Mesenchymal stem cell (in vitro differentiated cells and primary cell): Measurements from ENCODE around the gene H2AZ2.

ENCODE experiments used
- DNase-seq: peaks from one replicate; pipeline ENCODE4 v3.0.0-alpha.2; 2013
- H2AFZ ChIP-seq: one replicate; pipeline ENCODE4 v1.6.1; 2013; ENCODE audit warnings: low read depth, mild to moderate bottlenecking, control low read depth, inconsistent platforms, low read length, moderate library complexity
- H2AK5ac ChIP-seq: 2 replicates; pipeline ENCODE4 v1.6.1; 2013; ENCODE audit warnings: low read length, moderate library complexity, mild to moderate bottlenecking, inconsistent platforms; ENCODE audit not compliant: severe bottlenecking
- H2BK120ac ChIP-seq: one replicate; pipeline ENCODE4 v1.6.1; 2013; ENCODE audit warnings: low read depth, mild to moderate bottlenecking, inconsistent platforms, low read length, moderate library complexity
- H2BK12ac ChIP-seq, 2 experiments: one replicate each; pipeline ENCODE4 v1.6.1; 2013; ENCODE audit warnings: inconsistent platforms in 2 of 2, low read length in 2 of 2, mild to moderate bottlenecking in 2 of 2, moderate library complexity in 2 of 2, control low read depth in 1 of 2
- H2BK15ac ChIP-seq: one replicate; pipeline ENCODE4 v1.6.1; 2013; ENCODE audit warnings: mild to moderate bottlenecking, low read depth, inconsistent platforms; ENCODE audit not compliant: poor library complexity, severe bottlenecking
- H2BK5ac ChIP-seq: 2 replicates; pipeline ENCODE4 v1.6.1; 2013; ENCODE audit warnings: low read depth, mild to moderate bottlenecking, low read length, control low read depth, inconsistent platforms; ENCODE audit not compliant: poor library complexity, severe bottlenecking
- H3K14ac ChIP-seq, 2 experiments: one replicate each; pipeline ENCODE4 v1.6.1; 2013; ENCODE audit warnings: inconsistent platforms in 2 of 2, low read length in 2 of 2, control low read depth in 1 of 2, mild to moderate bottlenecking in 1 of 2, moderate library complexity in 1 of 2
- H3K18ac ChIP-seq, 2 experiments: one replicate each; pipeline ENCODE4 v1.6.1; 2013; ENCODE audit warnings: inconsistent platforms in 2 of 2, low read length in 2 of 2, control low read depth in 1 of 2, low read depth in 1 of 2, mild to moderate bottlenecking in 1 of 2
- H3K23ac ChIP-seq, 2 experiments: one replicate each; pipeline ENCODE4 v1.6.1; 2013; ENCODE audit warnings: inconsistent platforms in 2 of 2, low read length in 2 of 2, mild to moderate bottlenecking in 2 of 2, moderate library complexity in 2 of 2, control low read depth in 1 of 2
- H3K27ac ChIP-seq: 2 replicates; pipeline ENCODE4 v1.5.1; 2013; ENCODE audit warnings: mild to moderate bottlenecking, moderate library complexity, low read length, control low read depth, inconsistent platforms; ENCODE audit not compliant: poor library complexity, severe bottlenecking
- H3K27me3 ChIP-seq, 2 experiments: 2 replicates each; pipeline versions ENCODE4 v1.6.1 to v1.7.0; 2013; ENCODE audit warnings: low read length in 2 of 2, mild to moderate bottlenecking in 2 of 2, moderate library complexity in 2 of 2, control low read depth in 1 of 2, inconsistent platforms in 1 of 2; ENCODE audit not compliant: control insufficient read depth in 1 of 2, insufficient read depth in 1 of 2
- H3K36me3 ChIP-seq, 2 experiments: 2 replicates each; pipeline versions ENCODE4 v1.6.1 to v1.7.0; 2013; ENCODE audit warnings: low read length in 2 of 2, control low read depth in 1 of 2, inconsistent platforms in 1 of 2, low read depth in 1 of 2, mild to moderate bottlenecking in 1 of 2; ENCODE audit not compliant: insufficient read depth in 2 of 2, control insufficient read depth in 1 of 2
- H3K4ac ChIP-seq, 2 experiments: one replicate each; pipeline ENCODE4 v1.6.1; 2013; ENCODE audit warnings: inconsistent platforms in 2 of 2, low read length in 2 of 2, mild to moderate bottlenecking in 2 of 2, moderate library complexity in 2 of 2, control low read depth in 1 of 2, low read depth in 1 of 2
- H3K4me1 ChIP-seq: 2 replicates; pipeline ENCODE4 v1.6.1; 2013; ENCODE audit warnings: low read depth, low read length, control low read depth; ENCODE audit not compliant: control insufficient read depth, insufficient read depth
- H3K4me2 ChIP-seq: 2 replicates; pipeline ENCODE4 v1.6.1; 2013; ENCODE audit warnings: low read length, mild to moderate bottlenecking, inconsistent platforms; ENCODE audit not compliant: poor library complexity, severe bottlenecking
- H3K4me3 ChIP-seq, 2 experiments: 2 replicates each; pipeline versions ENCODE4 v1.5.1 to v1.7.0; 2013; ENCODE audit warnings: low read length in 2 of 2, mild to moderate bottlenecking in 2 of 2, control low read depth in 1 of 2, low read depth in 1 of 2; ENCODE audit not compliant: insufficient read depth in 1 of 2
- H3K79me1 ChIP-seq: replicated peaks from 2 replicates; pipeline ENCODE4 v1.6.1; 2013; ENCODE audit warnings: mild to moderate bottlenecking, control low read depth, low read length, inconsistent platforms; ENCODE audit not compliant: poor library complexity, severe bottlenecking
- H3K9ac ChIP-seq: 2 replicates; pipeline ENCODE4 v1.7.0; 2013; ENCODE audit warnings: mild to moderate bottlenecking, low read length, moderate library complexity
- H3K9me3 ChIP-seq: 2 replicates; pipeline ENCODE4 v1.7.0; 2013; ENCODE audit warnings: mild to moderate bottlenecking, low read length; ENCODE audit not compliant: control insufficient read depth
- H4K8ac ChIP-seq: one replicate; pipeline ENCODE4 v1.6.1; 2013; ENCODE audit warnings: inconsistent platforms, mild to moderate bottlenecking, low read length, moderate library complexity
- H4K91ac ChIP-seq: one replicate; pipeline ENCODE4 v1.6.1; 2013; ENCODE audit warnings: mild to moderate bottlenecking, low read length, inconsistent platforms
- WGBS: methylation state at CpG from one replicate; pipeline ENCODE4 v1.1.7; 2013; ENCODE audit warnings: mixed read lengths; 5-methylcytosine and 5-hydroxymethylcytosine counted together

The H2AZ2 gene

GRCh38 chr7:44882899-44883298 is 35.0 kb upstream of the H2AZ2 start:
- Histone ChIP-seq H3K4me1 (peaks cover 6% of the 10 kb centered on the region), H4K91ac (no peak overlapping the region), H3K79me1 (peaks cover 5% of the 10 kb centered on the region), H3K18ac (no peak overlapping the region), H3K36me3 (peaks cover 0 to 38% of the 10 kb centered on the region in 2 experiments), H3K4me3 (peak overlapping the region in 1 of 2 experiments; percentile 87), H3K14ac (no peak overlapping the region), H3K9ac (peak overlapping the region; percentile 96), H2BK15ac (no peak overlapping the region), H3K27me3 (no peaks in the 10 kb centered on the region), H3K4me2 (peak overlapping the region; percentile 61), H2BK120ac (no peak overlapping the region), H4K8ac (no peak overlapping the region), H3K9me3 (no peaks in the 10 kb centered on the region), H3K23ac (no peak overlapping the region), H2BK12ac (no peak overlapping the region), H2BK5ac (no peak overlapping the region), H3K4ac (no peak overlapping the region), H2AK5ac (no peak overlapping the region), H2AFZ (no peak overlapping the region), H3K27ac (no peak overlapping the region)
- 25% methylated on average over 2 of the region's 3 CpGs for WGBS
- DNase-seq: no peak

GRCh38 chr7:44881610-44882009 is 33.7 kb upstream of the H2AZ2 start:
- no peak overlapping the region for H2BK120ac ChIP-seq
- peak overlapping the region; percentile 74 for H3K27ac ChIP-seq
- no peak overlapping the region for H4K91ac ChIP-seq
- H2BK12ac ChIP-seq: no peak overlapping the region
- peak overlapping the region in 1 of 2 experiments; percentile 87 for H3K4me3 ChIP-seq
- H4K8ac ChIP-seq: no peak overlapping the region
- H3K9ac ChIP-seq: peak overlapping the region; percentile 96
- no peaks in the 10 kb centered on the region for H3K27me3 ChIP-seq
- H3K14ac ChIP-seq: no peak overlapping the region
- H3K18ac ChIP-seq: no peak overlapping the region
- H2AK5ac ChIP-seq: no peak overlapping the region
- no peak overlapping the region for H2AFZ ChIP-seq
- no peak overlapping the region for H3K4ac ChIP-seq
- H2BK15ac ChIP-seq: no peak overlapping the region
- peaks cover 0 to 41% of the 10 kb centered on the region in 2 experiments for H3K36me3 ChIP-seq
- peaks cover 6% of the 10 kb centered on the region for H3K4me1 ChIP-seq
- no peak overlapping the region for H3K23ac ChIP-seq
- peak; percentile 82 for DNase-seq
- H3K79me1 ChIP-seq: peaks cover 5% of the 10 kb centered on the region
- H3K4me2 ChIP-seq: peak overlapping the region; percentile 77
- no peaks in the 10 kb centered on the region for H3K9me3 ChIP-seq
- no peak overlapping the region for H2BK5ac ChIP-seq

- H3K27me3 ChIP-seq: no peaks in the 10 kb centered on the region
- H3K14ac ChIP-seq: no peak overlapping the region
- no peak overlapping the region for H2AFZ ChIP-seq
- no peak overlapping the region for H3K18ac ChIP-seq
- peaks cover 5% of the 10 kb centered on the region for H3K79me1 ChIP-seq
- H3K9ac ChIP-seq: peak overlapping the region; percentile 96
- H3K9me3 ChIP-seq: no peaks in the 10 kb centered on the region
- peak overlapping the region; percentile 77 for H3K27ac ChIP-seq
- peak overlapping the region in 1 of 2 experiments; percentile 87 for H3K4me3 ChIP-seq
- no peak overlapping the region for H2BK5ac ChIP-seq
- H2BK12ac ChIP-seq: no peak overlapping the region
- H3K36me3 ChIP-seq: peaks cover 0 to 41% of the 10 kb centered on the region in 2 experiments
- no peak for DNase-seq
- H2BK15ac ChIP-seq: no peak overlapping the region
- H4K91ac ChIP-seq: no peak overlapping the region
- peak overlapping the region; percentile 49 for H3K4me2 ChIP-seq
- peaks cover 6% of the 10 kb centered on the region for H3K4me1 ChIP-seq
- no peak overlapping the region for H2AK5ac ChIP-seq
- no peak overlapping the region for H3K4ac ChIP-seq
- no CpG with 5 or more reads among the region's 1 CpG for WGBS
- H3K23ac ChIP-seq: no peak overlapping the region
- no peak overlapping the region for H2BK120ac ChIP-seq
- H4K8ac ChIP-seq: no peak overlapping the region
Observed at GRCh38 chr7:44881066-44881600, 33.2 kb upstream of the H2AZ2 start.

GRCh38 chr7:44880317-44881018 is 32.6 kb upstream of the H2AZ2 start:
- peak overlapping the region; percentile 96 for H3K9ac ChIP-seq
- peaks cover 3% of the 10 kb centered on the region for H3K4me1 ChIP-seq
- H3K27me3 ChIP-seq: no peaks in the 10 kb centered on the region
- no peak overlapping the region for H3K4ac ChIP-seq
- no peak overlapping the region for H4K8ac ChIP-seq
- H3K36me3 ChIP-seq: peaks cover 0 to 41% of the 10 kb centered on the region in 2 experiments
- no peak overlapping the region for H2AK5ac ChIP-seq
- H3K9me3 ChIP-seq: no peaks in the 10 kb centered on the region
- no peak overlapping the region for H3K14ac ChIP-seq
- no peak overlapping the region for H3K27ac ChIP-seq
- H2BK5ac ChIP-seq: no peak overlapping the region
- H2AFZ ChIP-seq: no peak overlapping the region
- H3K4me2 ChIP-seq: peak overlapping the region; percentile 58
- no peak overlapping the region for H4K91ac ChIP-seq
- no peak overlapping the region for H2BK120ac ChIP-seq
- H3K18ac ChIP-seq: peak overlapping the region in 1 of 2 experiments; percentile 0
- no peak overlapping the region for H2BK15ac ChIP-seq
- WGBS: 81% methylated on average over 4 of the region's 4 CpGs
- H3K4me3 ChIP-seq: peak overlapping the region in 1 of 2 experiments; percentile 87
- H3K23ac ChIP-seq: no peak overlapping the region
- no peak for DNase-seq
- no peak overlapping the region for H2BK12ac ChIP-seq
- peaks cover 5% of the 10 kb centered on the region for H3K79me1 ChIP-seq
